Measurements from ENCODE around the gene DES. TPM values are rescaled to one million over a fixed set of nuclear protein-coding genes. Genes with fewer than 3 reads are reported as not detected.

The DES gene
- total and polyA plus RNA-seq, 8 donors = 0.75 to 101 (median 3.6) TPM

GRCh38 chr2:219466816-219467735, 48.9 kb downstream of the DES start:
- intact Hi-C loops (cut with DNase I) = loop anchor here in 2 of 3 donors (5.0 to 10.0 kb wide), 2 partner anchors 65 to 68 kb away; no protein-coding TSS in a partner anchor
- no peaks in the 10 kb centered on the region for H3K4me1 ChIP-seq
- H3K27ac ChIP-seq = no peak overlapping the region
- no peaks in the 10 kb centered on the region for H3K36me3 ChIP-seq
- H3K4me3 ChIP-seq = no peak overlapping the region
- ATAC-seq (no peak), FAIRE-seq (no peak), DNase-seq (peak in 1 of 6 donors; percentile 31)
- no peaks in the 10 kb centered on the region for H3K9me3 ChIP-seq
- WGBS, 2 donors = 78 to 81% methylated on average over 28 of the region's 28 CpGs
- TF ChIP-seq CTCF (IDR thresholded peaks at IDR 0.05) = no peak
- no peaks in the 10 kb centered on the region for H3K27me3 ChIP-seq

- DNase-seq = no peak
- Histone ChIP-seq H3K27ac (no peak overlapping the region), H3K4me3 (no peak overlapping the region), H3K36me3 (no peaks in the 10 kb centered on the region), H3K4me1 (no peaks in the 10 kb centered on the region), H3K9me3 (no peaks in the 10 kb centered on the region), H3K27me3 (no peaks in the 10 kb centered on the region)
- intact Hi-C loops (cut with DNase I) = loop anchor here in 2 of 3 donors (5.0 to 10.0 kb wide), 2 partner anchors 65 to 67 kb away; no protein-coding TSS in a partner anchor
- no peak for FAIRE-seq
- no peak for ATAC-seq
- 67 to 72% methylated on average over 2 of the region's 2 CpGs for WGBS, 2 donors
- TF ChIP-seq CTCF (IDR thresholded peaks at IDR 0.05) = no peak
Measured at GRCh38 chr2:219467736-219468075, 49.5 kb downstream of the DES start.

- Histone ChIP-seq H3K27ac (no peak overlapping the region), H3K36me3 (no peaks in the 10 kb centered on the region), H3K4me1 (no peaks in the 10 kb centered on the region), H3K4me3 (no peak overlapping the region), H3K9me3 (no peaks in the 10 kb centered on the region), H3K27me3 (no peaks in the 10 kb centered on the region)
- intact Hi-C loops (cut with DNase I) = loop anchor here in 2 of 3 donors (5.0 to 10.0 kb wide), 2 partner anchors 64 to 66 kb away; no protein-coding TSS in a partner anchor
- FAIRE-seq (no peak), DNase-seq (peak in 1 of 6 donors; percentile 65), ATAC-seq (no peak)
- 85 to 91% methylated on average over 23 of the region's 23 CpGs for WGBS, 2 donors
- TF ChIP-seq CTCF (IDR thresholded peaks at IDR 0.05) = no peak
Measured at GRCh38 chr2:219468410-219469185, 50.4 kb downstream of the DES start.

- H3K4me3 ChIP-seq = no peak overlapping the region
- no peaks in the 10 kb centered on the region for H3K9me3 ChIP-seq
- intact Hi-C loops (cut with DNase I) = loop anchor here in 2 of 3 donors (5.0 to 10.0 kb wide), 2 partner anchors 63 to 66 kb away; no protein-coding TSS in a partner anchor
- no peak overlapping the region for H3K27ac ChIP-seq
- H3K36me3 ChIP-seq = no peaks in the 10 kb centered on the region
- H3K4me1 ChIP-seq = no peaks in the 10 kb centered on the region
- no peak for FAIRE-seq
- no peaks in the 10 kb centered on the region for H3K27me3 ChIP-seq
- WGBS, 2 donors = 88 to 90% methylated on average over 16 of the region's 16 CpGs
- no peak for ATAC-seq
- no peak for TF ChIP-seq CTCF (IDR thresholded peaks at IDR 0.05)
- DNase-seq = no peak
Measured at GRCh38 chr2:219469186-219469724, 51.1 kb downstream of the DES start.

All from pancreas (tissue), 10 donors.